Nucleus accumbens (tissue), 56 donors: ENCODE measurements around the gene INTS11.

Source experiments
- DNase-seq, 56 donors: peaks; one replicate each; lab custom pipeline; 2025; lab: John Stamatoyannopoulos, UW

Gene INTS11

GRCh38 chr1:1291548-1292441 lies 32.7 kb downstream of the INTS11 start:
- DNase-seq, result peak in 9 of 56 donors; percentile 14 to 64 (median 34)

- DNase-seq, result peak in 1 of 56 donors; percentile 23
Measured at GRCh38 chr1:1291023-1291528, 33.4 kb downstream of the INTS11 start.

- DNase-seq, result peak in 3 of 56 donors; percentile 12 to 34 (median 25)
Measured at GRCh38 chr1:1290238-1290731, 34.2 kb downstream of the INTS11 start.

- DNase-seq, result no peak
Measured at GRCh38 chr1:1287288-1288110, 37.0 kb downstream of the INTS11 start.

GRCh38 chr1:1286313-1287261 lies 37.9 kb downstream of the INTS11 start:
- no peak for DNase-seq

- DNase-seq, result no peak
Measured at GRCh38 chr1:1285611-1286311, 38.7 kb downstream of the INTS11 start.

- DNase-seq, result no peak
Measured at GRCh38 chr1:1285102-1285571, 39.3 kb downstream of the INTS11 start.

- no peak for DNase-seq
Measured at GRCh38 chr1:1284221-1285101, 40.0 kb downstream of the INTS11 start.

- DNase-seq, result no peak
Measured at GRCh38 chr1:1283821-1284220, 40.6 kb downstream of the INTS11 start.

GRCh38 chr1:1282998-1283397 lies 41.5 kb downstream of the INTS11 start:
- no peak for DNase-seq

- DNase-seq, result no peak
Measured at GRCh38 chr1:1281533-1282321, 42.7 kb downstream of the INTS11 start.

GRCh38 chr1:1280782-1281481 lies 43.5 kb downstream of the INTS11 start:
- DNase-seq, result no peak

GRCh38 chr1:1279028-1279427 lies 45.4 kb downstream of the INTS11 start:
- no peak for DNase-seq

GRCh38 chr1:1278620-1279019 lies 45.8 kb downstream of the INTS11 start:
- DNase-seq, result no peak

- no peak for DNase-seq
Measured at GRCh38 chr1:1275836-1276235, 48.6 kb downstream of the INTS11 start.

- DNase-seq, result no peak
Measured at GRCh38 chr1:1274931-1275431, 49.5 kb downstream of the INTS11 start.
